LNCAP (cell line): Measurements from ENCODE around the gene P2RY8.
A peak's percentile ranks its signal among the peaks of the same experiment; 100 is the strongest.

Experiments
- TF ChIP-seq, protein P1 (sequence below): fragments of 450-650 bp; IDR thresholded peaks from 2 replicates; pipeline ENCODE4 v1.5.1; 2017; ENCODE audit warnings: mild to moderate bottlenecking

P2RY8 gene, protein sequence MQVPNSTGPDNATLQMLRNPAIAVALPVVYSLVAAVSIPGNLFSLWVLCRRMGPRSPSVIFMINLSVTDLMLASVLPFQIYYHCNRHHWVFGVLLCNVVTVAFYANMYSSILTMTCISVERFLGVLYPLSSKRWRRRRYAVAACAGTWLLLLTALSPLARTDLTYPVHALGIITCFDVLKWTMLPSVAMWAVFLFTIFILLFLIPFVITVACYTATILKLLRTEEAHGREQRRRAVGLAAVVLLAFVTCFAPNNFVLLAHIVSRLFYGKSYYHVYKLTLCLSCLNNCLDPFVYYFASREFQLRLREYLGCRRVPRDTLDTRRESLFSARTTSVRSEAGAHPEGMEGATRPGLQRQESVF

DNA sequence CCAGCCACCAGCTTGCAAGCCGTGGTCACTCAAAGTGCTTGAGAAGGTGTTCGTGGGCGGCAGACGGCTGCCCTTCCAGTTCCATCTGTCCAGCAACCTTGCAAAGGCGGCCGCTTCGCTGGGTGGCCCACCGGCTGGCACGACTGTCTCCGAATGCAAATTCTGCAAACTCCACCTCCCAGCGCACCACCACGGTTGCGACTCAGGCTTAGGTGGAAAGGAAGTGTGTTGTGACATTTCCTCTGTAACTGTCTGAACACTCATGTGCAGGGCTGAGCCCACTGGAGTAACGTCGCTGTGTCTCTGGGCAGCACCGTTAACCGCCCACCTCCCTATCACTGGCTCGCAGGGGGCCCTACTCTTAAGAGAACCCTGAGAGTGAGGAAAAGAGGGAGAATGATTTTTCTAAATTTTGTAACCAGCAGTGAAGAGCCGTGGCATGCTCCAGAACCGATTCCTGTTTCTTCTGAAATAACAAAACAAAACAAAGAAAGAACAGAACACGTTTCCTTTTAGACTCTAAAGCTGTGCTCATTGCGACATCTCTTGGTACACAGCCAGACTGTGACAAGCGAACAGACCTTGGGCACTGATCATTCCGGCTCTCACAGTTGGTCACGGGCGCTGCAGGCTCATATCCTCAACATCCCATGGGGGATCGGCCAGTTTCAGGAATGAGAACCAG lies at the start of gene P2RY8:
P2RY8 (minus strand) TSS at position 155 of the 685 bp plus-strand sequence. CDS start 70,627 bp downstream, outside the sequence.
- TF ChIP-seq, protein P1, sequence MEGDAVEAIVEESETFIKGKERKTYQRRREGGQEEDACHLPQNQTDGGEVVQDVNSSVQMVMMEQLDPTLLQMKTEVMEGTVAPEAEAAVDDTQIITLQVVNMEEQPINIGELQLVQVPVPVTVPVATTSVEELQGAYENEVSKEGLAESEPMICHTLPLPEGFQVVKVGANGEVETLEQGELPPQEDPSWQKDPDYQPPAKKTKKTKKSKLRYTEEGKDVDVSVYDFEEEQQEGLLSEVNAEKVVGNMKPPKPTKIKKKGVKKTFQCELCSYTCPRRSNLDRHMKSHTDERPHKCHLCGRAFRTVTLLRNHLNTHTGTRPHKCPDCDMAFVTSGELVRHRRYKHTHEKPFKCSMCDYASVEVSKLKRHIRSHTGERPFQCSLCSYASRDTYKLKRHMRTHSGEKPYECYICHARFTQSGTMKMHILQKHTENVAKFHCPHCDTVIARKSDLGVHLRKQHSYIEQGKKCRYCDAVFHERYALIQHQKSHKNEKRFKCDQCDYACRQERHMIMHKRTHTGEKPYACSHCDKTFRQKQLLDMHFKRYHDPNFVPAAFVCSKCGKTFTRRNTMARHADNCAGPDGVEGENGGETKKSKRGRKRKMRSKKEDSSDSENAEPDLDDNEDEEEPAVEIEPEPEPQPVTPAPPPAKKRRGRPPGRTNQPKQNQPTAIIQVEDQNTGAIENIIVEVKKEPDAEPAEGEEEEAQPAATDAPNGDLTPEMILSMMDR, result no peak

DNA sequence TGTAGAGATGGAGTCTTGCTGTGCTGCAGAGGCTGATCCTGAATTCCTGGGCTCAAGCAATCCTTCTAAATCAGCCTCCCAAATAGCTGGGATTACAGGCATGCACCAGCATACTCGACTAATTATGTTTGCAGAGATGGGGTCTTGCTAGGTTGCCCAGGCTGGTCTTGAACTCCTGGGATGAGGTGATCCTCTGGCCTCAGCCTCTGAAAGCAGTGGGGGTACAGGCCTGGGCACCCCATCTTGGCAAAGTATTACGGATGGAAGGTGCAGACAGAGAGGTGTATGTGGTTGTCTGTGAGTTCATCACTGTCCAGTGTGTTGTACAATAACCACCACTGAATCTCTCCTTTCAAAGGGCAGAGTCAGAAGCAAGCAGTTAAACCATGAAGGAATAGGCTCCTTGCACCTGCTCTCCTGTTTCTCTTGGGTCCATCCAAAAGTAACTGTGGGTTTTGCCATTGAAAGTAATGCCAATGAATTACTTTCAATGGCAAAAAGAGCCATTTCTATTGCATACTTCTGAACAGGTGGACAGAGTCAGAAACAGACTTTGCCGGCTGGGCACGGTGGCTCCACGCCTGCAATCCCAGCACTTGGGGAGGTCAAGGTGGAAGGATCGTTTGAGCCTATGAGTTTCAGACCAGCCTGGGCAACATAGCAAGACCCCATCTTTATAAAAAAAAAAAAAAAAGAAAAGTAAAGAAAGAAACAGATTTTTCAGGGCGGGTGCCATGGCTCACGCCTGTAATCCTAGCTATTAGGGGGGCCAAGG lies 47.4 kb upstream of the P2RY8 start:
- TF ChIP-seq, protein P1, result no peak

DNA sequence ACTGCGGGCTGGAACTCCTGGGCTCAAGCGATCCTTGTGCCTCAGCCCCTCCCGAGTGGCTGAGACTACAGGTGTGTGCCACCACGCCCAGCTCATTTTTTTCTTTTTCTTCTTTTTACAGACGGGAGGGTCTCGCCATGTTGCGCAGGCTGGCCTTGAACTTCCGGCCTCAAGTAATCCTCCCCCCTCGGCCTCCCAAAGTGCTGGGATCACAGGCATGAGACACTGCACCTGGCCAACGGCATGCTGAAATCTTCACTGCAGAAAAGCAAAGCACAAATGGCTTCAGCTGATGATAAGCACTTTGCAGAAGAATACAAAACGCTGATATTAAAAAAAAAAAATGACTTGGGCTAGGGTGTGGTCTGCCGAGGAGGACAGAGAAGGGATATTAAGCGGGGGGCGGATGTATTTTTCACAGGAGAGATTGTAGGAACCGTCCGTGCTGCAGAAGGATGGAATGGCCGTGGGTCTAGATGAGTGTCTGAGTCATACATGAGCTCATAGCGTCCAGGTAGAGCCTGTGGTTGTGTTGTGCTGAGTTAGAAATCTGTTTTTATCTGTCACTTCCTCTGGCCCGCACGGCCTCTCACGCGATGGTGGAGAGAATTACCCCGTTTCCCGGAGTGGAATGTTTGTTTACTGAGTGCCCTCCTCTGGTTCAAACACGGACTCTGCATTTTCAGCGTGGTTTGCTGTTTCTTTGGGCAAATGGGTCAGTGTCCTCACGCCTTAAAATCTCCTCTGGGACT lies 45.9 kb upstream of the P2RY8 start:
- TF ChIP-seq, protein P1, result no peak

DNA sequence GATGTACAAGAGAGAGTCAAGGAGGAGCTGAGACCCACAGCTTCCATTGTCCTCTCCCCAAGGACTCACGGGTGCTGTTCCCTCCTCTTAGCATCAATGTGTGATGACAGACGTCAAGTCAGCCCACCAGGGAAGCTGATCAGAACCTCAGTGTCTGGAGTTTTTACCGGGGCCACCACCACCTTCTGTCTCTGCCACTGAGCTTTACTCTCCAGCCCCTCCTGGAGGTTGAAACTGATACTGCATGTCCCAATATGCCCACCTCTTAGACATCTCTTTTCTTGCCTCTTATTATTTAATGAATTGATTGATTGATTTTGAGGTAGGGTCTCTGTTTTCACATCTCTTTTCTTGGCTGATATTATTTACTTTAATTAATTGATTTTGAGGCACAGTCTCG lies 44.1 kb upstream of the P2RY8 start:
- TF ChIP-seq, protein P1, result peak; percentile 70

DNA sequence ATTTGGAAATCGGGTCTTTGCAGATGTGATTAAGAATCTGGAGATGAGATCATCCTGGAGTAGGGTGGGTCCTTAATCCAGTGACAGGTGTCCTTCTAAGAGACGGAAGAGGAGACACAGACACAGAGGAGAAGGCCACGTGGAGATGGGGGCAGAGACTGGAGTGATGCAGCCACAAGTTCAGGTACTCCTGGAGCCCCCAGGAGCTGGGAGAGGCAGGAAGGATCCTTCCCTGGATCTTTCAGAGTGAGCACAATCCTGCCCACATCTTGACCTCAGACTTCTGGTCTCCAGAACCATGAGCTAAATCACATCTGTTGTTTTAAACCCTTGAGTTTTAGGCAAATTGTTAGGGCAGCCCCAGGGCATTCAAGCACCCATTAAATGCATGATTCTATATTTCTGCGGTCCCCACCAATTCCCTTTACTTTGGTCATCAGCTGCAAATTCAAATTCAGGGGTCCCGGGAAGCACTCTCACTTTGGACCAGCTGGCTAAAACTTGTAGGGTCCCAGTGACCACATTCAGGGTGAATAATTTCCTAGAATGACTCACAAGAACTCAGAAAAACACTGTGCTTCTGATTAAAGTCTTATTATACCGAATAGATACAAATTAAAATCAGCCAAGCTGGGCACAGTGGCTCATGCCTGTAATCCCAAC lies 41.7 kb upstream of the P2RY8 start:
- TF ChIP-seq, protein P1, result no peak

DNA sequence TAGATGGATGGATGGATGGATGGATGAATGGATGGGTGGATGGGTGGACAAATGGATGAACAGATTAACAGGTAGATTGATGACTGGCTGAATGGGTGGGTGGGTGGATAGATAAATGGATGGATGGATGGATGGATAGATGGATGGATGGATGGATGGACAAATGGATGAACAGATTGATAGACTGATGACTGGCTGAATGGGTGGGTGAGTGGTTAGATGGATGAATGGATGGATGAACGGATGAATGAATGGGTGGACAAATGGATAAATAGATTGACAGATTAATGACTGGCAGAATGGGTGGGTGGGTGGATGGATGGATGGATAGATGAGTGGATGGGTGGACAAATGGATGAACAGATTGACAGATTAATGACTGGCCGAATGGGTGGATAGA lies 40.9 kb upstream of the P2RY8 start:
- TF ChIP-seq, protein P1, result no peak
